B cell (primary cell): ENCODE results near the gene PTPRU. TPM values are rescaled to one million over a fixed set of nuclear protein-coding genes. Genes with fewer than 3 reads are reported as not detected.

ENCODE experiments used
- ATAC-seq: fragments of 200-7000 bp; cut with Tn5 transposase; one replicate; pipeline ENCODE4 v1.10.0; 2021; ENCODE audit warnings: low read depth, mild to moderate bottlenecking, moderate number of reproducible peaks, moderate library complexity
- CTCF ChIA-PET: fragments of 350-600 bp; sonication (Branson Sonifier 250); formaldehyde crosslinking; loops from one replicate; lab custom pipeline; 2021; ENCODE audit warnings: antibody characterized with exemption, inconsistent platforms; lab: Charles Lee
- POLR2A ChIA-PET: fragments of 350-600 bp; sonication (Branson Sonifier 250); formaldehyde crosslinking; loops from one replicate; lab custom pipeline; 2021; ENCODE audit warnings: antibody characterized with exemption; lab: Charles Lee
- DNase-seq: peaks from one replicate; pipeline ENCODE4 v3.0.0; 2013
- H2AFZ ChIP-seq: 2 replicates; pipeline ENCODE4 v1.6.1; 2012; ENCODE audit warnings: mild to moderate bottlenecking, low read depth, low read length; ENCODE audit not compliant: insufficient read depth, poor library complexity, severe bottlenecking
- H3K27ac ChIP-seq, 2 donors: 1 replicate in 1 of 2; 2 replicates in 1 of 2; pipeline ENCODE4 v1.5.1; 2012 to 2013; ENCODE audit warnings: low read length in 2 of 2, mild to moderate bottlenecking in 2 of 2, moderate library complexity in 1 of 2
- H3K27me3 ChIP-seq, 4 experiments: fragments of 200-600 bp in 1 of 4; sonication (generic) in 1 of 4; replicated peaks in 1 of 4; 1 replicate in 2 of 4; 2 replicates in 2 of 4; pipeline versions ENCODE4 v1.6.1 to v1.7.0; 2013 to 2016; ENCODE audit warnings: low read length in 3 of 4, mild to moderate bottlenecking in 2 of 4, mixed read lengths in 1 of 4, moderate library complexity in 1 of 4; ENCODE audit not compliant: insufficient read depth in 4 of 4, control insufficient read depth in 3 of 4; ENCODE audit errors: control extremely low read depth in 1 of 4
- H3K36me3 ChIP-seq, 2 experiments: replicated peaks in 1 of 2; 1 replicate in 1 of 2; 2 replicates in 1 of 2; pipeline versions ENCODE4 v1.6.1 to v1.7.1; 2013; ENCODE audit warnings: low read length in 1 of 2; ENCODE audit not compliant: insufficient read depth in 2 of 2, control insufficient read depth in 1 of 2; ENCODE audit errors: control extremely low read depth in 1 of 2, extremely low read depth in 1 of 2
- H3K4me1 ChIP-seq, 2 donors: fragments of 200-600 bp in 1 of 2; sonication (generic) in 1 of 2; 1 replicate in 1 of 2; 2 replicates in 1 of 2; pipeline versions ENCODE4 v1.5.1 to v1.6.1; 2013 to 2017; ENCODE audit warnings: low read length in 2 of 2; ENCODE audit not compliant: control insufficient read depth in 2 of 2, insufficient read depth in 2 of 2
- H3K4me2 ChIP-seq: replicated peaks from 2 replicates; pipeline ENCODE3; 2012; ENCODE audit warnings: mild to moderate bottlenecking, low read depth, low read length; ENCODE audit not compliant: poor library complexity, severe bottlenecking
- H3K4me3 ChIP-seq, 5 experiments: fragments of 200-600 bp in 1 of 5; sonication (generic) in 1 of 5; 1 replicate in 3 of 5; 2 replicates in 2 of 5; pipeline versions ENCODE4 v1.5.1 to v1.7.0; 2011 to 2016; ENCODE audit warnings: low read length in 4 of 5, mild to moderate bottlenecking in 4 of 5, low read depth in 2 of 5, control low read depth in 1 of 5, moderate library complexity in 1 of 5; ENCODE audit not compliant: insufficient read depth in 1 of 5; ENCODE audit errors: control extremely low read depth in 1 of 5, extremely low read depth in 1 of 5
- H3K79me2 ChIP-seq: fragments of 200-600 bp; sonication (generic); one replicate; pipeline ENCODE4 v1.6.0; 2016; ENCODE audit warnings: low read length; ENCODE audit not compliant: control insufficient read depth, insufficient read depth
- H3K9ac ChIP-seq: fragments of 200-600 bp; sonication (generic); 2 replicates; pipeline ENCODE4 v1.6.1; 2017; ENCODE audit warnings: mild to moderate bottlenecking, low read length, moderate library complexity
- H3K9me3 ChIP-seq, 3 donors: one replicate each; pipeline versions ENCODE4 v1.6.1 to v1.7.1; 2013; ENCODE audit warnings: low read length in 2 of 3; ENCODE audit not compliant: control insufficient read depth in 2 of 3, insufficient read depth in 1 of 3; ENCODE audit errors: control extremely low read depth in 1 of 3
- H4K20me1 ChIP-seq: 2 replicates; pipeline ENCODE4 v1.6.0; 2012; ENCODE audit warnings: mild to moderate bottlenecking, low read length; ENCODE audit not compliant: insufficient read depth, control insufficient read depth, poor library complexity, severe bottlenecking
- H3K27ac Mint-ChIP-seq: one replicate; pipeline ENCODE4 v1.8.0; 2021; ENCODE audit warnings: mixed read lengths
- H3K27me3 Mint-ChIP-seq: one replicate; pipeline ENCODE4 v1.8.0; 2021; ENCODE audit warnings: mixed read lengths
- H3K4me1 Mint-ChIP-seq: one replicate; pipeline ENCODE4 v1.8.0; 2021; ENCODE audit warnings: mixed read lengths
- H3K4me3 Mint-ChIP-seq: one replicate; pipeline ENCODE4 v1.8.0; 2021; ENCODE audit warnings: mixed read lengths
- H3K9me3 Mint-ChIP-seq: one replicate; pipeline ENCODE4 v1.8.0; 2022; ENCODE audit warnings: mixed read lengths; ENCODE audit not compliant: insufficient read depth
- CTCF ChIP-seq: fragments of 200-600 bp; IDR thresholded peaks from one replicate; pipeline ENCODE4 v1.8.0; 2022; ENCODE audit warnings: antibody characterized with exemption, mild to moderate bottlenecking
- EZH2 ChIP-seq: IDR thresholded peaks from 2 replicates; pipeline ENCODE4 v1.6.1; 2012; ENCODE audit warnings: borderline replicate concordance, low read depth, mild to moderate bottlenecking, moderate library complexity, low read length; ENCODE audit not compliant: insufficient read depth, poor library complexity, severe bottlenecking
- WGBS: methylation state at CpG from one replicate; pipeline ENCODE4 v1.1.5; 2013; ENCODE audit warnings: missing lambda C conversion rate; ENCODE audit not compliant: insufficient coverage; 5-methylcytosine and 5-hydroxymethylcytosine counted together
- intact Hi-C: fragments of 100-400 bp; cut with micrococcal nuclease; formaldehyde crosslinking; loops from one replicate; pipeline ENCODE4 v1.10.0; 2022
- polyA plus RNA-seq: library from polyadenylated mRNA; depleted of rRNA; stranded (reverse); fragments of >200 nt; gene quantifications from 2 replicates; pipeline ENCODE4 v1.2.3, GENCODE V29; 2012
- total RNA-seq, 2 donors: library from RNA; stranded (reverse); fragments of 120-200 nt in 1 of 2; gene quantifications; 1 replicate in 1 of 2; 2 replicates in 1 of 2; pipeline versions ENCODE4 v1.2.3 to v1.2.4, GENCODE V29; 2013 to 2022

Gene PTPRU
- total and polyA plus RNA-seq, 2 donors (not counting 1 experiment from before 2014, with no cell fraction given) = 0.10 to 0.25 TPM

GRCh38 chr1:29272147-29272907 lies 36.0 kb downstream of the PTPRU start:
- Histone ChIP-seq H3K4me1 (no peaks in the 10 kb centered on the region), H3K9ac (no peak overlapping the region), H3K4me2 (no peak overlapping the region), H2AFZ (no peak overlapping the region), H3K27ac (no peak overlapping the region), H3K79me2 (no peaks in the 10 kb centered on the region), H4K20me1 (no peaks in the 10 kb centered on the region), H3K4me3 (no peak overlapping the region), H3K36me3 (no peaks in the 10 kb centered on the region), H3K27me3 (peaks cover 0 to 12% (median 3%) of the 10 kb centered on the region in 4 experiments), H3K9me3 (peaks cover 0 to 7% (median 0%) of the 10 kb centered on the region in 3 donors)
- no peak for DNase-seq
- ChIA-PET CTCF (no interaction called here), POLR2A (no interaction called here)
- Mint-ChIP-seq H3K4me1 (no peaks in the 10 kb centered on the region), H3K9me3 (no peaks in the 10 kb centered on the region), H3K27me3 (peaks cover 38% of the 10 kb centered on the region), H3K27ac (no peak overlapping the region), H3K4me3 (no peak overlapping the region)
- intact Hi-C loops = no loop called here
- WGBS = 36% methylated on average over 1 of the region's 6 CpGs
- ATAC-seq = no peak
- no peak for TF ChIP-seq CTCF
- no peak for TF ChIP-seq EZH2

GRCh38 chr1:29275435-29275834 lies 39.1 kb downstream of the PTPRU start:
- H3K79me2 ChIP-seq = no peaks in the 10 kb centered on the region
- H3K9me3 Mint-ChIP-seq = no peaks in the 10 kb centered on the region
- no peak overlapping the region for H3K27ac Mint-ChIP-seq
- intact Hi-C loops = no loop called here
- no peak for ATAC-seq
- WGBS = 98% methylated on average over 12 of the region's 14 CpGs
- TF ChIP-seq EZH2 = no peak
- no peak for TF ChIP-seq CTCF
- no peak overlapping the region for H3K4me3 ChIP-seq
- no peaks in the 10 kb centered on the region for H3K4me1 ChIP-seq
- H3K4me1 Mint-ChIP-seq = no peaks in the 10 kb centered on the region
- peaks cover 25% of the 10 kb centered on the region for H3K27me3 Mint-ChIP-seq
- CTCF ChIA-PET = no interaction called here
- no peak overlapping the region for H3K4me2 ChIP-seq
- DNase-seq = no peak
- H3K27me3 ChIP-seq = peaks cover 0 to 6% (median 4%) of the 10 kb centered on the region in 4 experiments
- H3K36me3 ChIP-seq = no peaks in the 10 kb centered on the region
- H3K9ac ChIP-seq = no peak overlapping the region
- no peak overlapping the region for H3K4me3 Mint-ChIP-seq
- peaks cover 0 to 7% (median 0%) of the 10 kb centered on the region in 3 donors for H3K9me3 ChIP-seq
- no peaks in the 10 kb centered on the region for H4K20me1 ChIP-seq
- POLR2A ChIA-PET = no interaction called here
- H3K27ac ChIP-seq = no peak overlapping the region
- no peak overlapping the region for H2AFZ ChIP-seq
